Ureter (tissue), 1 donor: ENCODE results near the gene CLEC4D. TPM values are rescaled to one million over a fixed set of nuclear protein-coding genes. Genes with fewer than 3 reads are reported as not detected.
"Not testable (repeated sequence)": the region's sequence is repeated elsewhere in the genome, so short reads cannot be mapped to it uniquely, and the experiment has no call there.

Experiments
- DNase-seq: peaks from one replicate; pipeline ENCODE4 v3.0.0-alpha.2; 2020; ENCODE audit warnings: low spot score
- total RNA-seq: library from RNA; stranded (reverse); gene quantifications from one replicate; pipeline ENCODE4 v1.2.4, GENCODE V29; 2023
- donor health status: DM: yes; HTN: yes; CAD: no.

The CLEC4D gene
- total RNA-seq, 1 donor from 2014 or later: not detected

DNA sequence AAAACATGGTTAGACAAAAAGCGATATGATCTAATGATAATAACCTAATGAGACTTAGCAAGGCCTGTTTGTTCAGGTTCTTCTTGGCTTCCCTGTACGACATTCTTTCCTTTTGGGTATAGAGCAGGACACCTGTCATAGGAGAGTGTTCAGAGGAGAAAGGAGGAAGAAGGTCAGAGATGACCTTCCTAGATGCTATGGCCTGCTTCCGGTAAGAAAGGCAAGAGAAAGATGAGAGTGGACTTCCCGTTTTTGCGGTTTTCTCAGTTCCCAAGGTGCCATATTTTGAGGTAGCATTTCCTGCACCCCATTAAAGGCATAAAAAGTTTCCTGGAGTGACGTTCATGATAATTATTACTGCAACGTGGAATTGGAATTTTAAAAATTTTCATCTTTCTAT is 18.7 kb downstream of the CLEC4D start:
- DNase-seq: no peak

DNA sequence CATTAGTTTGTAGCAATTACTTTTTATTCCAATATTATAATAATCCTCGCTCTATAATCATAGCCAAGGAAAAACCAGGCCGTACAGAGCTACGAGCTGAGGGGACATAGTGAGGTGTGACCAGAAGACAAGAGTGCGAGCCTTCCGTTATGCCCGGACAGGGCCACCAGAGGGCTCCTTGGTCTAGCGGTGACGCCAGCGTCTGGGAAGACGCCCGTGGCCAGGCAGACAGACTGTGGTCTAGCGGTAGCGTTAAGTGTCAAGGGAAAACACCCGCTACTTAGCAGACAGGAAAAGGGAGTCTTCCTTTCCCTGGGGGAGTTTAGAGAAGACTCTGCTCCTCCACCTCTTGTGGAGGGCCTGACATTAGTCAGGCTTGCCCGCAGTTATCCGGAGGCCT is 24.5 kb downstream of the CLEC4D start:
- not testable (repeated sequence) for DNase-seq

DNA sequence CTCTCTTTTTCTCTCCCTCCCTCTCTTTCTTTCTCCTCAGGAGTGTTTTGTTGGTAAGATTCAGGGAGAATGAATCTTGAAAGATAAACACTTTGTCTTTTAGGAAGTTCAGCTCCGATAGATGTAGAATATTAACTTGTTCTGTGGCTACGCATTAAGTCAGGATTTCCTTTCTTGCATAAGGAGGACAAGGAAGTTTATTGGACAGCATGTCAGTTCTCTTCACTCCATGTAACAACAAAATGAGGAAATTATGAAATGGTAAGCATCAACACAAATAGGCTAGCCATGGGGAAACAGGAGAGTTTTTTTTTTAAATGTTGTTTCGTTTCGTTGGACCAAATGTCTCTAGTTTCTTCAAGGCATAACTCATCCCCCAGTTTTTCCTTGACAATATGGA is 27.5 kb downstream of the CLEC4D start, which contains the start of gene CLEC4E:
TSS of gene CLEC4E (minus strand) at position 75 of the 400 bp plus-strand sequence. CDS start 108 bp downstream, outside the sequence.
- not testable (repeated sequence) for DNase-seq

DNA sequence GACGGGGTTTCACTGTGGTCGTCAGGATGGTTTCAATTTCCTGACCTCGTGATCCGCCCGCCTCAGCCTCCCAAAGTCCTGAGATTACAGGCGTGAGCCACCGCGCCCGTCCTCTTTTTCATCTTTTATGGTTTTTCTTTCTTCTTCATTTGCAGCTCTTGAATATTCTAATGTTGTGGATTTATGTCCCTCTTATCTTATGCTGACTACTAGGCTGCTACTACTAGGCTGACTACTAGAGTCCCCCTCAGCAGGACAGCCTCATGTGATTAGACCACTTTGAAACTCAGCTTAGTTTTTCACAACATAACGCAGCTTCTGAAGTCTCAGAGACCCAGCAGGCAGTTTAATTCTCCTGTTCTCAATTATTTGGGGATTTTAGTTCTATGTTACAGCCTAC is 28.3 kb downstream of the CLEC4D start:
- no peak for DNase-seq

DNA sequence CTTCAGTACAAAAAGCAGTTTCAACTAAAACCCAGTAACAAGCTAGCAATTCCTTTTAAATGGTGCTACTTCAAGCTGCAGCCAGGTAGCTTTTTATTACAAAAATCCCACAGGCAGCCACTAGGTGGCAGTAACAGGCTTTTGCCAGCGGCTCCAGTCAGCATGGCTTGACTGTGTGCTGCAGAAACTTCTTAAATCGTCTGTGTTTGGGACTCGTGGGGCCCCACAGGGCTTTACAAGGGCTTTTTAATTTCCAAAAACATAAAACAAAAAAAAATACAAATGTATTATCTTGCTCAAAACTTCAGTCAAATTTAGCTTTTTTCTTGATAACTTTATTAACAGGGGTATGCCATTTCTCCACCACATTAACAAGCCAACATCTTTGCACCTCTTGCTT is 31.0 kb downstream of the CLEC4D start:
- DNase-seq: peak; percentile 76

DNA sequence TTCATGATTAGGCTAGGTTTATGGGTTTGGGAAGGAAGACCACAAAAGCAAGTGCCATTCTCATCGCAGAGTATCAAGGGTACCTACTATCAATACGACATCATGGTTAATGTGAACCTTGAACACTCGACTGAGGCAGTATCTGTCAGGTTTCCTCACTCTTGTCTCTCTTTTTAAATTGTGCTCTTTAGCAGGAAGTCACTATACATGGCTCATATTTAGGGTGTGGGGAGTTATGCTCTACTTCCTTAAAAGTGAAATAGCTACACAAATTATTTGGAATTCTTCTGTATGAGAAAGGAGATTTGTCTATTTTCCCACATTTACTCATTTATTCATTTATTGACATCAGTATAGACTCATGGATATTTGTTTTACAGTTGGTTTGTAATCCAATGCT is 33.3 kb downstream of the CLEC4D start:
- DNase-seq: no peak

DNA sequence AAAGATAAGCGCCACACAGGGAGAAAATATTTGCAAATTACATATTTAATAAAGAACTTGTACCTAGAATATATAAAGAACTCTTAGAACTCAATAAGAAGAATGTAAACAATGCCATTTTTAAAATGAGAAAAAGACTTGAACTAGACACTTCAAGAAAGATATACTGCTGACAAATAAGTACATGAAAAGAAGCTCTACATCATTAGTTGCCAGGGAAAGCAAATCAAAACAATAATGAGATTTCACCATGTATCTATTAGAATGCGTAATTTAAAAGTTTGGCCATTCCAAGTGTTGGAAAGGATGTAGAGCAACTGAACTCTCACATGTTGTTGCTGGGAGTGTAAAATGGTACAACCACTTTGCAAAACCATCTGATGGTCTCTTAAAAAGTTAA is 34.3 kb downstream of the CLEC4D start:
- DNase-seq: no peak

DNA sequence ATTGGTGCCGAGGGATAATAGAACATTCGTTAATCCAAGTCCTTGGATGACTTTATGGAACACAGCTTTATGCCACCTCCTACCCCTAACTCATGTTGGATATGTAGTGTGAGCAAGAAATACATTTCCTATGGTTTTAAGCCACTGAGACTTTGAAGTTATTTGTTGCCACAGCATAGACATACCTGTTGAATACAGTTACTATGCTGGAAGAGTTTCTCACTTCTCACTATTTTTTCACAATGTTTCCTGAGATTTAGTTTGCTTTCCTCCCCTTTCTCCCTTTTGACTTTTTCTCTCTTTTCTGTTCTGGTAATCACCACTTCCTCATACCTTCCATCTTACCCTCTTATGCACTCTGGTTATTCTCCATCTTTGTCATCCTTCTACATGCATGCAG is 34.9 kb downstream of the CLEC4D start:
- DNase-seq: no peak

DNA sequence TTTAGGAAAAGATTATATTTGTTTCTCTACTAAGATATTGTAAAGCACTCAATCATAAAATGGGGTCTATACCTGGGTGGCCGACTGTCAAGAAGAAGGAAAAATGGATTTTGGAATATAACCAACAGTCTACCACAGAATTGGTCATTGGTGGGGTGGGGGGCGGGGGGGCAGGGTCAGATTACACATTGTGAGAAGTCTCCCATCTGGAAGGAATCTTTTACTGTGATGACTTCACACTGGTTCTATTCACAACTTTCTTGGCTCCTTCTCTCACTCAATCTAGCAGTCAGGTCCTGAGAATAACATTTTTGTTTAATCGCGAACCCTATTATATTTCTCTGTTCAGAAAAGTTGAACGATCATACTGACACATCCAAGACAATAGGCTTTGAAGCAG is 36.1 kb downstream of the CLEC4D start:
- DNase-seq: no peak

DNA sequence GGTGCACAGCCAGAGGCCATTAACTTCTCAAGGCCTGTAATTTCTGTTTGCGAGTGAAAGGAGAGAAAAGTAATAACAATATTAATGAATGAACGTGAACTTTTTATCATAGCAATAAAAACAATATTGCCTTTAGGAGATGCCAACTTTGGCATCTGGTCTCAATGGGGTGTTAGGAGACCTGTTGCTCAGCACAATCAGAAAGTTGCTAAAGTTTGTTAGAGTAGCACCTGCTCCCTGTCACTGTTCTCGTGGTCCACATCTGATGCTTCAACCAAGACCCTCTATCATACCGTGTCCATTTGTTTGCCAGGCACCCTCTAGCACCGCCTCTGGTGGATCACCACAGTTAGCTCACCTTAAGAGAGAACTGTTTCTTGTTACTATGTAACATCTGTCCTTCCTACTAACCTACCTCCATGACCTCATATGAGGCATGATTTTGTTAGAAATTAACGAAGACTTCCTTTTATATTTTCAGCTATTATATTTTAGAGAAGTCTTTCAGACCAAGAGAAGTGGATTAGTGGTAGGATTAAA is 39.9 kb downstream of the CLEC4D start:
- DNase-seq: no peak

DNA sequence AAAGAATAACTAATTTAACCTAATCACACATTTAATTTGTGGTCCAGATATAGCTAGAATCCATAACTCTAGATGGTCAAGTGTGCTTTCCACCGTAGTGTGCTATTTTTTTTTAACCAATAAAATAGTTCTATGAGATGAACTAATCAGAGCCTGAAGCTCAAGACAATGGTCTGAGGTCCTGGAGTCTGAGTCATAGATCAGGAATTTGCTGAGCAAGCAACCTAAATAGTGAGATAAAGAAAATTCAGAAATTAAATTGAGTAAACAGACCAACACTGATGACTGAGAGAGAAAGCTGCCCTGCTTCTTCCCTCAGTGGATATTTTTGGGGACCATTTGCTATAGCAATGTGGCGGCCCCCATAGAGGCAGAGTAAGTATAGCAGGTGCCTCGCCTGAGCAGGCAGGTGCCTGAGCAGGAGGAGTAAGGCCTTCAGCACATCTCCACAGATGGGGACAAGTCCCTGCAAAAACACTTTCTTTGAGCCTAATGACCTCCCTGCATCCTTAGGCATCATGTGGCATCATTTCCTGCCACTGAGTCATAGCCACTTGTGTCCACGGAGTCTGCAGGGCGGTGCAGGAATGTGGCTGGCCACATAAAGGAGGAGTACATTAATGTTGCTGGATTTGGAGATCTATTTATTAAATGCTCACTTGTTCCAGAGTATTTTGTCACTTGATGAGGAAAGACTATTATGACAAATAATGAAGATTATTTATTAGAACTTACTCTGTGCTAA is 41.3 kb downstream of the CLEC4D start:
- DNase-seq: no peak

DNA sequence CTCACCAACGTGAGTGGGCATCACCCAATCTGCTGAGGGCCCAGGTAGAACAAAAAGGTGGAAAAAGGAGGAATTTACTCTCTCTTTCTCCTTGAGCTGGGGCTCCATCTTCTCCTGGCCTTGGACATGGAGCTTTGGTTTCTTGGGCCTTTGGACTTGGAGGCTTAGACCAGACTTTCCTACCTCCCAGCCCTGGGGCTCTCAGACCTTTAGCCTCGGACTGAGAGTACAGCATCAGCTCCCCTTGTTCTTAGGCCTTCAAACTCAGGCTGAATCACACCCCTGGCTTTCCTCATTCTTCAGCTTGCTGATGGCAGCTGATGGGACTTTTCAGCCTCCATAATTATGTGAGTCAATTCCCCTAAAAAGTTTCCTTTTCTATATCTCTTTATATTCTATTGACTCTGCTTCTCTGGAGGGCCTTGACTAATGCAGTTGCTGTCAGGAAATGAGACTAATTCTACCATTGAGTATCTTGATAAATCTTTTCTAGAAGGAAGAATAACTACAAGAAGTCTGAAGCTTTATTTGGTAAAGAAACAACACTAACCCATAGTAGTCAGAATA is 43.3 kb downstream of the CLEC4D start:
- DNase-seq: no peak

DNA sequence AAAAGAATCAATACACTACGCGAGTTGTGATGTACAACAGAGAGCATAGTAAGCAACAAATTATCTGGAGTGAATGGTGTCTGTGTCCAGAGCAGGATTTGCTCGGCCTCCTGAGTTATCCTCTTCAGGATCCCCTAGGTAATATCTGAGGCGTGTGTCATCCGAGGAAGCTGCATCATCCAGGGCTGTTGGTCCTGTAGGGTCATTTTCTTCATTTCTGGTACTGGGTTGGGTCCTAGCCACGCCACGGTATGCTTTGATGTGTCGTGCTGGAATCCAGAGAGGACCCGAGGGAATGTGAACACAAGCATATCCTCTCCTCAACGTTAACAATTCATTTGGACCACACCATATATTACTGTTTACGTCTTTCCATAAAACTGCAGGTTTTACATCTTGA is 46.4 kb downstream of the CLEC4D start:
- DNase-seq: no peak

DNA sequence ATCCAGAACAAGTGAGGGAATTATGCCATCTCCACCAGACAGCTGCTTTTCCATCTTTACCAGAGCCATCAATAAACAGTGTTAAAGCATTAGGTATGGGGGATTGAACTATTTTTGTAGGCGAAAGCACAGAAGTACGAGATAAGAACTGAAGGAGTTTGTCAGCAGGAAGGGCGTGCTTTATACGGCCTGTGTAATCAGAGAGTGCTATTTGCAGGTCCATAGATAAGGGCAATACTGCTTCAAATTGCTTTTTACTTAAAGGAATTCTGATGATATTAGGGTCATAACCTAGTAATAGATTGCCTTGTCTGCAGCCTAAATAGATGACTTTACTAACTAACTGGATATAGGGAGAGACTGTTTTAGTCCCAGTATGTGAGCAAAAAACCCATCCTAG is 47.7 kb downstream of the CLEC4D start:
- no peak for DNase-seq

DNA sequence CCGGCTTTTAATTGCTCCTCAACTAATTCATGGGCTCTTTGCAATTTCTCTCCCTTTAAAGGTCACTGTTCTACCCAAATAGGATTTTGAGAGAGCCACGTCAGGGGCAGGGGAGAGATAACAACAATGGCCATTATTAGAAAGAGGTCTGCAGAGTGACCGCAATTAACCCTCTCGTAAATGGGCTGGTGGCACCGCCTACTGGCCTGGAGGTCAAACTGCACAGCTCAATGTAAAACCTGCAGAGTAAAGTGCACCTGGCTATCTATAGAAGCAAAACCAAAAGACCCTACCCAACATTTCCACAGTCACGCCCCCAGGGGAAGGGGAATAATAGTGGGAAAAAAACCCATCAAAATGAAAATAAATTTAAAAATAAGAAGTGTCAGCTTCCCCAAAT is 49.0 kb downstream of the CLEC4D start:
- no peak for DNase-seq

DNA sequence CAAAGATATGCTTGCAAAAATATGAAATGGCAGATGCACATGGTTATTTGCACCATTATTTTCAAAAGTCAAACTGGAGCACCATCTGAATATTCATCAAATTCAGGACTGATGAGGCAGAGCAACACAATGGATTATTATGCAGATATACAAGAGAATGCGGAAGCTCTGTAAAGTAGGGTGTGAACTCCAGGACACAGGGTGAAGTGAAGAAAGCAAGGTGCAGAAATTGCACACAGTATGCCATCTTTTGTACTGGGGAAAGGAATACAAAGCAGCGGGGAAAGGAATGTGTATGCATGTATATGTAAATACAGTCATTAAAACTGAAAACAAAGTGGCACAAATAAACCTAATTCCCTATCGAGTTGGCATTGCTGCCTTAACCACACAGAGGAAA is 50.1 kb downstream of the CLEC4D start:
- DNase-seq: no peak

DNA sequence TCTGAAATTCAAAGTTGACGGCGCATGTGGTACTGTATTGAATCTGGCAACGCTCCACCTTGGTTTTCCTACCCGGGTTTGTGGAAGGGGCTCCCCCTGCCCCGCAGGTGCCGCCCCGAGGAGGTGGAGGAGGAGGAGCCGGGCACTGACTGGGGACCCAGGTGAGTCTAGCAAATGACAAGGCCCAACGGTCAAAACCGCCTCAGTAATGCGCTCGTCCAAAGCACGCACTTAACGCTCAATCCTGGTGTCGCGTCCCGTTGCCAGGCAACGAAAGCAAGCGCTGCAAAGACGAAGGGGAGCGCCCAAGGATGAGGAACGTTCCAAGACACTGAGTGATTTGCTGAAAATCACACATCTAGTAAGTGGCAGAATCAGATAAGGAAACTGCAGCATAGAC is 51.4 kb downstream of the CLEC4D start:
- DNase-seq: no peak

DNA sequence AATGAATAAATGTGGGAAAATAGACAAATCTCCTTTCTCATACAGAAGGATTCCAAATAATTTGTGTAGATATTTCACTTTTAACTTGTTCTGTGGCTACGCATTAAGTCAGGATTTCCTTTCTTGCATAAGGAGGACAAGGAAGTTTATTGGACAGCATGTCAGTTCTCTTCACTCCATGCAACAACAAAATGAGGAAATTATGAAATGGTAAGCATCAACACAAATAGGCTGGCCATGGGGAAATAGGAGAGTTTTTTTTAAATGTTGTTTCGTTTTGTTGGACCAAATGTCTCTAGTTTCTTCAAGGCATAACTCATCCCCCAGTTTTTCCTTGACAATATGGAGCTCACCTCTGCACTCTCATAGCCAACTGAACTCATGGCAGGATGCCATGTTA is 52.7 kb downstream of the CLEC4D start:
- not testable (repeated sequence) for DNase-seq

DNA sequence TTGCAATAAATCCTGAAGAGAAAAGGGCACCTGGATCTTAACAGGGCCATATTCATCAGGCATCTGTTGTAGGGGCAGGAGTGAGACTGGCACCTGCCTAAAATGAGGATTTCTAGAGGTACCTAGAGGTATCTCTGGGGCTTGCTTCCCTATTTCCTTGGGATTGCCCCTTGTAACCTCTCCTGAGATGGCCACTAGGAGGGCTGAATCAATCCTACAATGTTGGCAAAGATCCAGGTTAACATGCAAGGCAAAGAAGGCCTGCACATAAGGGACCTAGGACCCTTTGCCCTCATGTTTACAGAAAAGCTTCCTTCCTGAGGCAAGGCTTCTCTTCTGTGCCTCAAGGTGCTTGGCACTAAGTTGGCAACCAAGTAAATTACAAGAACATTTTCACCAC is 53.2 kb downstream of the CLEC4D start:
- no peak for DNase-seq
